HFFc6 (cell line): ENCODE results near the gene CLEC17A. TPM values are rescaled to one million over a fixed set of nuclear protein-coding genes. Genes with fewer than 3 reads are reported as not detected.
"Not testable (repeated sequence)": the region's sequence is repeated elsewhere in the genome, so short reads cannot be mapped to it uniquely, and the experiment has no call there.

Experiments used
- DNase-seq: peaks from one replicate; pipeline ENCODE4 v3.0.0-alpha.2; 2018
- H3K27ac Mint-ChIP-seq: 2 replicates; pipeline ENCODE4 v1.8.0; 2020; ENCODE audit warnings: mild to moderate bottlenecking, mixed read lengths
- H3K27me3 Mint-ChIP-seq: 2 replicates; pipeline ENCODE4 v1.8.0; 2021; ENCODE audit warnings: mild to moderate bottlenecking, moderate library complexity, mixed read lengths; ENCODE audit not compliant: insufficient read depth
- H3K36me3 Mint-ChIP-seq: 2 replicates; pipeline ENCODE4 v1.8.0; 2021; ENCODE audit warnings: low read depth, mixed read lengths
- H3K4me1 Mint-ChIP-seq: 2 replicates; pipeline ENCODE4 v1.8.0; 2020; ENCODE audit warnings: low read depth, mixed read lengths
- H3K4me3 Mint-ChIP-seq: 2 replicates; pipeline ENCODE4 v1.8.0; 2020; ENCODE audit warnings: mild to moderate bottlenecking, moderate library complexity, mixed read lengths
- H3K9me3 Mint-ChIP-seq: 2 replicates; pipeline ENCODE4 v1.8.0; 2020; ENCODE audit warnings: mild to moderate bottlenecking, mixed read lengths
- total RNA-seq, 6 experiments: library from RNA; stranded (reverse); fragmentation: NEBNext Ultra II Directional; extraction: Animal tissue kit (Norgen Biotek cat#: 25700); gene quantifications; 2 replicates in 1 of 6; 3 replicates in 5 of 6; pipeline ENCODE4 v1.2.3, GENCODE V29; 2021
- TF ChIP-seq, protein P1 (sequence below): fragments of 200-600 bp; sonication (generic); IDR thresholded peaks from 2 replicates; pipeline ENCODE4 v1.5.0; 2021; ENCODE audit warnings: antibody characterized with exemption, mild to moderate bottlenecking

Gene CLEC17A
- total RNA-seq, 6 experiments from 2014 or later = not detected

DNA sequence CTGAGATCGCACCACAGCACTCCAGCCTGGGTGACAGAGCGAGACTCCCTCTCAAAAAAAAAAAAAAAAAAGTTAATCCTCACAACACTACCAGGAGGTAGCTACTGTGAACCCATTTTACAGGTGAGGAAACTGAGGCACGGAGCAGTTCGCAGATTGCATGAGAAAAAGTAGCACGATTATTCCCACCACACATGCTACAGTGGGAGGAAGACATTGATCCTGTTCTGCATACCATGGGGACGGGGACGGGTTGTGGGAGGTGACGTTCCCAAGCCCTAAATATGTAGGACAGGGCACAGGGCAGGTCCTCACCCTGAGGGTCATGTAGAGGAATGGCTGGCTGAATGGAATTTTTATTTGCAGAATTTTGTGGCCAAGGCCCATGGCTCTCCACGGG, 23.7 kb downstream of the CLEC17A start:
- H3K36me3 Mint-ChIP-seq = no peaks in the 10 kb centered on the region
- H3K4me1 Mint-ChIP-seq = no peaks in the 10 kb centered on the region
- peaks cover 4% of the 10 kb centered on the region; the same call in 1 of the 2 replicates for H3K9me3 Mint-ChIP-seq
- no peak overlapping the region for H3K4me3 Mint-ChIP-seq
- H3K27ac Mint-ChIP-seq = no peak overlapping the region
- TF ChIP-seq, protein P1, sequence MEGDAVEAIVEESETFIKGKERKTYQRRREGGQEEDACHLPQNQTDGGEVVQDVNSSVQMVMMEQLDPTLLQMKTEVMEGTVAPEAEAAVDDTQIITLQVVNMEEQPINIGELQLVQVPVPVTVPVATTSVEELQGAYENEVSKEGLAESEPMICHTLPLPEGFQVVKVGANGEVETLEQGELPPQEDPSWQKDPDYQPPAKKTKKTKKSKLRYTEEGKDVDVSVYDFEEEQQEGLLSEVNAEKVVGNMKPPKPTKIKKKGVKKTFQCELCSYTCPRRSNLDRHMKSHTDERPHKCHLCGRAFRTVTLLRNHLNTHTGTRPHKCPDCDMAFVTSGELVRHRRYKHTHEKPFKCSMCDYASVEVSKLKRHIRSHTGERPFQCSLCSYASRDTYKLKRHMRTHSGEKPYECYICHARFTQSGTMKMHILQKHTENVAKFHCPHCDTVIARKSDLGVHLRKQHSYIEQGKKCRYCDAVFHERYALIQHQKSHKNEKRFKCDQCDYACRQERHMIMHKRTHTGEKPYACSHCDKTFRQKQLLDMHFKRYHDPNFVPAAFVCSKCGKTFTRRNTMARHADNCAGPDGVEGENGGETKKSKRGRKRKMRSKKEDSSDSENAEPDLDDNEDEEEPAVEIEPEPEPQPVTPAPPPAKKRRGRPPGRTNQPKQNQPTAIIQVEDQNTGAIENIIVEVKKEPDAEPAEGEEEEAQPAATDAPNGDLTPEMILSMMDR = no peak
- peaks cover 8% of the 10 kb centered on the region for H3K27me3 Mint-ChIP-seq
- DNase-seq = no peak

DNA sequence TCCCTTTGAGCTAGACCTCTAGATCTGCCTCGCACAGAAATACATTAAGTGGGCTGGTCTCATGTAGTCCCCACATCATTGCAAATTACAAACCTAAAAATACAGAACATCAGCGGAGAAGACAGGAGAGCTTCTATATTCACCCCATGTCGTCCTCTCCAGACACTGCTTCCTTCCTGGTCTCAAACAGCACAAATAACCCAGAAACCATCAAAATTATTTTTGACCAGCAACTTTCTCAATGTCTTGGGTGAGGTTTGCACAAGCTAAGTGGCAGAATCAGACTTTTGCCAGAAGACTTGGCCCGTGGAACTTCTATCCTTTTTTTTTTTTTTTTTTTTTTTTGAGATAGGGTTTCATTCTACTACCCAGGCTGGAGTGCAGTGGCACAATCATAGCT, 28.2 kb downstream of the CLEC17A start:
- TF ChIP-seq, protein P1 = no peak
- no peak overlapping the region for H3K27ac Mint-ChIP-seq

DNA sequence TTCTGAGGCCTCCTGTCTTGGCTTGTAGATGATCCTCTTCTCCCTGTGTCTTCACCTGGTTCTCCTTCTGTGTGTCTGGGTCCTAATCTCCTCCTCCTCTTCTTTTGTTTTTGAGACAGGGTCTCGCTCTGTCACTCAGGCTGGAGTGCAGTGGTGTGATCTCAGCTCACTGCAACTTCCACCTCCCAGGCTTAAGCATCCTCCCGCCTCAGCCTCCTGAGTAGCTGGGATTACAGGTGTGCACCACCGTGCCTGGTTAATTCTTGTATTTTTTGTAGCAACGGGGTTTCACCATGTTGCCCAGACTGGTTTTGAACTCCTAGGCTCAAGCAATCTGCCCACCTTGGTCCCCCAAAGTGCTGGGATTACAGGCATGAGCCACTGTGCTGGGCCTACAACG, 29.4 kb downstream of the CLEC17A start:
- H3K36me3 Mint-ChIP-seq, H3K4me1 Mint-ChIP-seq, DNase-seq, H3K27me3 Mint-ChIP-seq, H3K27ac Mint-ChIP-seq, H3K4me3 Mint-ChIP-seq: not testable (repeated sequence)
- H3K9me3 Mint-ChIP-seq = peaks cover 11% of the 10 kb centered on the region

More for the DNA sequence above, 28.2 kb downstream of the CLEC17A start:
- Mint-ChIP-seq H3K27me3 (peaks cover 5% of the 10 kb centered on the region), H3K9me3 (peaks cover 1% of the 10 kb centered on the region), H3K4me3 (no peak overlapping the region), H3K36me3 (peaks cover 1% of the 10 kb centered on the region; the same call in 1 of the 2 replicates), H3K4me1 (no peaks in the 10 kb centered on the region)
- no peak for DNase-seq

DNA sequence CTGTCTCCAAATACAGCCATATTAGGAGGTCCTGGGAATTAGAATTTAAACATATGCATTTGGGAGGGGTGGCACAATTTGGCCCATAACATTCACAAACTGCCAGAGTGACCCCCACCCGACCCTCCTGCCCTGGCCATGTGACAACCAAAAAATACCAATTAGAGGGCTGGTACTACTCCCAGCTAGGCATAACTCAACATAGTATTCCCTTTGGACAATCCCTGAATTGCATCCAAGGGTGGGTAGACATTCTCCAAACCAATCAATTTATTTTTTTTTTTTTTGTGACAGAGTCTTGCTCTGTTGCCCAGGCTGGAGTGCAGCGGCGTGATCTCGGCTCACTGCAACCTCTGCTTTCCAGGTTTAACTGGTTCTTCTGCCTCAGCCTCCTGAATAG, 29.8 kb downstream of the CLEC17A start:
- TF ChIP-seq, protein P1 = no peak
- Mint-ChIP-seq H3K27ac (no peak overlapping the region), H3K27me3 (peaks cover 5% of the 10 kb centered on the region), H3K4me1 (no peaks in the 10 kb centered on the region), H3K9me3 (peaks cover 11% of the 10 kb centered on the region), H3K36me3 (peaks cover 6% of the 10 kb centered on the region; the same call in 1 of the 2 replicates), H3K4me3 (no peak overlapping the region)
- no peak for DNase-seq

DNA sequence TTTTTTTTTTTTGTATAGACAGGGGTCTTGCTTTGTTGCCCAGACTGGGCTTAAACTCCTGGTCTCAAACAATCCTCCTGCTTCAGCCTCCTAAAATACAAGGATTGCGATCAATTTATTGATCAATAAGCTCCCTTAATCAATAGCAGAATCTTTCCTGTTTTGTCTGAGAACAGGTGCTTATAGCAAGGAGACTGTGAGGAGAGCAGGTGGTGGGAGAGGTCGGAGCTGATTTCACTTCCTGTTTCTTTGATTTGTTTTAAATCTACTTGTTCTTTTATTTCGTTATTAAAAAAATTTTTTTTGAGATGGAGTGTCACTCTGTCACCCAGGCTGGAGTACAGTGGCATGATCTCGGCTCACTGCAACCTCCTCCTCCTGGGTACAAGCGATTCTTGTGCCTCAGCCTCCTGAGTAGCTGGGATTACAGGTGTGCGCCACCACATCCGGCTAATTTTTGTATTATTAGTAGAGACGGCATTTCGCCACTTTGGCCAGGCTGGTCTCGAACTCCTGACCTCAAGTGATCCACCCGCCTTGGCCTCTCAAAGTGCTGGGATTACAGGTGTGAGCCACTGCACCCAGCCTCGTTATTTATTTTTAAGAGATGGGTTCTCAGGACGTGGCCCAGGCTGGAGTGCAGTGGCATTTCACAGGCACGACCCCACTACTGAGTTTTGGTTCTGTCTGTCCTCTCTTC, 30.7 kb downstream of the CLEC17A start:
- H3K4me1 Mint-ChIP-seq, H3K36me3 Mint-ChIP-seq, H3K4me3 Mint-ChIP-seq, H3K27ac Mint-ChIP-seq, DNase-seq, H3K27me3 Mint-ChIP-seq: not testable (repeated sequence)
- H3K9me3 Mint-ChIP-seq = peaks cover 12% of the 10 kb centered on the region

DNA sequence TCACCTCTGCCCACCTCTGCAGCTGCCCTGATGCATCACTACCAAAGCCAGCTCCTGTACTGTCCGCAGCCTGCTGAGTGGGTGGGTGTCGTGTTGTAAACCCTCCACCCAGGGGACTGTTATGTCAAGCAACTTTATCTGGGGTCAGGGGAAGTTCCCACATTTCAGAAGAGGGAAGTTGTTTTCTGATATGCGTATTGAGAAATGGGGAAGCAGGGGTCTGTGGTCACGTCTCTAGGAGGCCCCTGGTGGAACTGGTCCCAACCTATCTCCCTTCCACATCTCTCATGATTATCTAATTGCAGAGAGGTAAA, 31.2 kb downstream of the CLEC17A start:
- TF ChIP-seq, protein P1 = no peak
- H3K27ac Mint-ChIP-seq = no peak overlapping the region
- H3K4me1 Mint-ChIP-seq = no peaks in the 10 kb centered on the region
- H3K36me3 Mint-ChIP-seq = peaks cover 6% of the 10 kb centered on the region; the same call in 1 of the 2 replicates
- no peak for DNase-seq
- H3K9me3 Mint-ChIP-seq = peaks cover 17% of the 10 kb centered on the region
- H3K27me3 Mint-ChIP-seq = peaks cover 5% of the 10 kb centered on the region
- H3K4me3 Mint-ChIP-seq = no peak overlapping the region

DNA sequence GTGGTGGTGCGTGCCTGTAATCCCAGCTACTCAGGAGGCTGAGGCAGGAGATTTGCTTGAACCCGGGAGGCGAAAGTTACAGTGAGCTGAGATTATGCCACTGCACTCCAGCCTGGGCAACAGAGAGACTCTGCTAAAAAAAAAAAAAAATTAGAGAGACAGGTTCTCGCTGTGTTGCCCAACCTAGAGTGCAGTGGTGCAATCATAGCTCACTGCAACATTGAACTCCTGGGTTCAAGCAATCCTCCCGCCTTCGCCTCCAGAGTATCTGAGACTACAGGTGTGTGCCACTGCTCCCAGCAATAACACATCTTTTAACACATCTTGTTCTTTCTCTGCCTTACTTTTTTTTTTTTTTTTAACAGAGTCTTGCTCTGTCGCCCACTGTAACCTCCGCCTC, 32.7 kb downstream of the CLEC17A start:
- Mint-ChIP-seq H3K27me3 (peaks cover 1% of the 10 kb centered on the region), H3K9me3 (peaks cover 27% of the 10 kb centered on the region), H3K27ac (no peak overlapping the region), H3K4me3 (no peak overlapping the region), H3K36me3 (peaks cover 6% of the 10 kb centered on the region; the same call in 1 of the 2 replicates), H3K4me1 (no peaks in the 10 kb centered on the region)
- no peak for DNase-seq
- TF ChIP-seq, protein P1 = no peak
